GM23338 (cell line): ENCODE data around the gene MAMDC2. TPM values are rescaled to one million over a fixed set of nuclear protein-coding genes. Genes with fewer than 3 reads are reported as not detected.

Experiments used
- ATAC-seq: fragments of 200-7000 bp; cut with Tn5 transposase; 3 replicates; pipeline ENCODE4 v1.9.1; 2020
- DNase-seq: peaks from one replicate; pipeline ENCODE4 v3.0.0-alpha.2; 2015; ENCODE audit warnings: low spot score
- H2AFZ ChIP-seq: fragments of 200-600 bp; sonication (generic); 2 replicates; pipeline ENCODE4 v1.8.0; 2016; ENCODE audit warnings: antibody characterized with exemption, mild to moderate bottlenecking, moderate library complexity
- H3F3A ChIP-seq: fragments of 200-600 bp; sonication (generic); replicated peaks from 2 replicates; pipeline ENCODE4 v1.8.0; 2017; ENCODE audit warnings: antibody characterized with exemption, mixed run types, low read depth
- H3K27ac ChIP-seq: fragments of 200-600 bp; sonication (generic); 2 replicates; pipeline ENCODE4 v1.6.1; 2016; ENCODE audit warnings: low read depth
- H3K27me3 ChIP-seq: fragments of 200-600 bp; sonication (generic); 2 replicates; pipeline ENCODE4 v1.8.0; 2016; ENCODE audit warnings: mild to moderate bottlenecking, mixed run types, moderate library complexity; ENCODE audit not compliant: insufficient read depth
- H3K36me3 ChIP-seq: fragments of 200-600 bp; sonication (generic); 2 replicates; pipeline ENCODE4 v1.8.0; 2016; ENCODE audit warnings: mild to moderate bottlenecking; ENCODE audit not compliant: insufficient read depth
- H3K4me1 ChIP-seq: fragments of 200-600 bp; sonication (generic); 2 replicates; pipeline ENCODE4 v1.8.0; 2016; ENCODE audit warnings: mild to moderate bottlenecking, moderate library complexity; ENCODE audit not compliant: insufficient read depth
- H3K4me2 ChIP-seq: fragments of 200-600 bp; sonication (generic); 2 replicates; pipeline ENCODE4 v1.7.1; 2017; ENCODE audit warnings: mixed run types
- H3K4me3 ChIP-seq: fragments of 200-600 bp; sonication (generic); 2 replicates; pipeline ENCODE4 v1.6.1; 2016; ENCODE audit warnings: mixed run types
- H3K79me2 ChIP-seq: fragments of 200-600 bp; sonication (generic); replicated peaks from 2 replicates; pipeline ENCODE4 v1.8.0; 2017; ENCODE audit warnings: mild to moderate bottlenecking; ENCODE audit not compliant: insufficient read depth
- H3K9me2 ChIP-seq: fragments of 200-600 bp; sonication (generic); 2 replicates; pipeline ENCODE4 v1.8.0; 2017; ENCODE audit not compliant: insufficient read depth
- H4K20me1 ChIP-seq: fragments of 200-600 bp; sonication (generic); replicated peaks from 2 replicates; pipeline ENCODE4 v1.8.0; 2017; ENCODE audit warnings: mild to moderate bottlenecking; ENCODE audit not compliant: insufficient read depth
- H3K27ac Mint-ChIP-seq: 2 replicates; pipeline ENCODE4 v1.8.0; 2020; ENCODE audit warnings: inconsistent platforms, mild to moderate bottlenecking, moderate library complexity, mixed read lengths
- H3K27me3 Mint-ChIP-seq: 3 replicates; pipeline ENCODE4 v1.8.0; 2022; ENCODE audit warnings: low read depth, mild to moderate bottlenecking, moderate library complexity, mixed read lengths, inconsistent platforms; ENCODE audit not compliant: insufficient read depth, poor library complexity
- H3K36me3 Mint-ChIP-seq: 3 replicates; pipeline ENCODE4 v1.8.0; 2021; ENCODE audit warnings: low read depth, mild to moderate bottlenecking, inconsistent platforms, moderate library complexity, mixed read lengths
- H3K4me1 Mint-ChIP-seq: 3 replicates; pipeline ENCODE4 v1.8.0; 2020; ENCODE audit warnings: mild to moderate bottlenecking, inconsistent platforms, mixed read lengths
- H3K4me3 Mint-ChIP-seq: 3 replicates; pipeline ENCODE4 v1.8.0; 2021; ENCODE audit warnings: moderate library complexity, mild to moderate bottlenecking, inconsistent platforms, mixed read lengths
- H3K9me3 Mint-ChIP-seq: 3 replicates; pipeline ENCODE4 v1.8.0; 2020; ENCODE audit warnings: moderate library complexity, mild to moderate bottlenecking, inconsistent platforms, mixed read lengths
- CREB1 ChIP-seq: fragments of 250-450 bp; sonication (Bioruptor Pico); IDR thresholded peaks from 2 replicates; pipeline ENCODE4 v1.5.0; 2020; ENCODE audit warnings: low read depth, mild to moderate bottlenecking, moderate library complexity
- POLR2AphosphoS5 ChIP-seq: IDR thresholded peaks from 2 replicates; pipeline ENCODE4 v1.6.1; 2016; ENCODE audit warnings: antibody characterized with exemption, low read depth
- STAT1 ChIP-seq: IDR thresholded peaks from one replicate; pipeline ENCODE4 v1.6.1; 2016; ENCODE audit warnings: antibody characterized with exemption; ENCODE audit not compliant: unreplicated experiment
- polyA plus RNA-seq: library from polyadenylated mRNA; unstranded; fragments of >200 nt; fragmentation: Nextera tagmentation; extraction: Ambion mirVana; gene quantifications from 2 replicates; pipeline ENCODE4 v1.2.1, GENCODE V29; 2016
- total RNA-seq: library from RNA; depleted of rRNA; stranded (reverse); fragments of >200 nt; shearing (Covaris generic); gene quantifications from 2 replicates; pipeline ENCODE4 v1.2.3, GENCODE V29; 2014
- TF ChIP-seq, protein P1 (sequence below): IDR thresholded peaks from one replicate; pipeline ENCODE4 v1.6.1; 2018; ENCODE audit warnings: antibody characterized with exemption; ENCODE audit not compliant: unreplicated experiment
- TF ChIP-seq, protein P2 (sequence below): IDR thresholded peaks from 2 replicates; pipeline ENCODE4 v1.6.1; 2016; ENCODE audit warnings: antibody characterized with exemption

The MAMDC2 gene
- total and polyA plus RNA-seq, 2 experiments from 2014 or later: 7.7 to 19.6 TPM

DNA sequence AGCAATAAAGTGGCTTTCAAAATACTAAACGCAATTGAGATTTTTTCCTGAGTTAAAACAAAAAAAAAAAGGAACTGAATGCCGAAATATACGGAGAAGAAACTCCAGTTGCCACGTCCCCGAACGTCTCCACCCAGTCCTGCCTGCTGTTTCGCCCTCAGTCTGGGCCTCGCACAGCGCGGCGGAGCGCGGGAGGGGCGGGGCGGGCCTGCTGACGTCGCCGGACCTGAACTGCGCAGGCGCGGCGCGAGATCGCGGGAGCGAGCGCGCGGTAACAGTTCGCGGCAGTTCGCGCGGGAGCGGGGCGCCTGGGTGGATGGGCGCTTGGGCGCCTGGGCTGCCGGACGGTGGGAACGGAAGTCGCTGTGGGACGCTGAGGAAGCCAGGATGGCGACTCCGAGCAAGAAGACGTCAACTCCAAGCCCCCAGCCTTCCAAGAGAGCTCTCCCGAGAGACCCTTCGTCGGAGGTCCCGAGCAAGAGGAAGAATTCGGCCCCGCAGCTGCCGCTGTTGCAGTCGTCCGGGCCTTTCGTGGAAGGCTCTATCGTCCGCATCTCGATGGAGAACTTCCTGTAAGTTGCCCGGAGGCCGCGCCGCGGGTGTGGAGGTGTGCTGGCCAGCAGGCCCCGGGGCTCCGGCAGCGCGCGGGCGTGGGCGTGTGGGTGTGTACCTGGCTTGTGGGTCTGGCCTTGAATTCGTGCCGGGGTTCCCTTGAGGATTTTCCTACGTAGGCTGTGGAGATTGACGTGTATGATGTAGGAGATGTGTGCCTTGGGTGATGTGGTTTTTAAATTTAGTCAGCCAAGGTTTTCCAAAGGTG, 215.3 kb downstream of the MAMDC2 start, which contains the start of gene SMC5:
SMC5 (plus strand) TSS at position 287 of the 820 bp plus-strand sequence; CDS start at position 388, 101 bp downstream.
- peak; percentile 92 for ATAC-seq
- peaks cover 49% of the 10 kb centered on the region for H3K79me2 ChIP-seq
- H3K27ac ChIP-seq: peak within 1 kb of the TSS; percentile 83
- Mint-ChIP-seq H3K36me3 (peaks cover 21% of the 10 kb centered on the region), H3K4me3 (peak within 1 kb of the TSS; percentile 89), H3K4me1 (peaks cover 44% of the 10 kb centered on the region), H3K9me3 (no peaks in the 10 kb centered on the region), H3K27me3 (no peaks in the 10 kb centered on the region), H3K27ac (peak within 1 kb of the TSS; percentile 81)
- H3F3A ChIP-seq: no peaks in the 10 kb centered on the region
- peak; percentile 83 for DNase-seq
- H3K9me2 ChIP-seq: no peaks in the 10 kb centered on the region
- H3K36me3 ChIP-seq: peaks cover 6% of the 10 kb centered on the region; the same call in 1 of the 2 replicates
- peaks cover 33% of the 10 kb centered on the region for H3K4me1 ChIP-seq
- H3K4me3 ChIP-seq: peak within 1 kb of the TSS; percentile 95
- H3K27me3 ChIP-seq: no peaks in the 10 kb centered on the region
- peak within 1 kb of the TSS; percentile 90 for H3K4me2 ChIP-seq
- H2AFZ ChIP-seq: peak within 1 kb of the TSS; percentile 96
- H4K20me1 ChIP-seq: peaks cover 16% of the 10 kb centered on the region
- TF ChIP-seq, protein P1, sequence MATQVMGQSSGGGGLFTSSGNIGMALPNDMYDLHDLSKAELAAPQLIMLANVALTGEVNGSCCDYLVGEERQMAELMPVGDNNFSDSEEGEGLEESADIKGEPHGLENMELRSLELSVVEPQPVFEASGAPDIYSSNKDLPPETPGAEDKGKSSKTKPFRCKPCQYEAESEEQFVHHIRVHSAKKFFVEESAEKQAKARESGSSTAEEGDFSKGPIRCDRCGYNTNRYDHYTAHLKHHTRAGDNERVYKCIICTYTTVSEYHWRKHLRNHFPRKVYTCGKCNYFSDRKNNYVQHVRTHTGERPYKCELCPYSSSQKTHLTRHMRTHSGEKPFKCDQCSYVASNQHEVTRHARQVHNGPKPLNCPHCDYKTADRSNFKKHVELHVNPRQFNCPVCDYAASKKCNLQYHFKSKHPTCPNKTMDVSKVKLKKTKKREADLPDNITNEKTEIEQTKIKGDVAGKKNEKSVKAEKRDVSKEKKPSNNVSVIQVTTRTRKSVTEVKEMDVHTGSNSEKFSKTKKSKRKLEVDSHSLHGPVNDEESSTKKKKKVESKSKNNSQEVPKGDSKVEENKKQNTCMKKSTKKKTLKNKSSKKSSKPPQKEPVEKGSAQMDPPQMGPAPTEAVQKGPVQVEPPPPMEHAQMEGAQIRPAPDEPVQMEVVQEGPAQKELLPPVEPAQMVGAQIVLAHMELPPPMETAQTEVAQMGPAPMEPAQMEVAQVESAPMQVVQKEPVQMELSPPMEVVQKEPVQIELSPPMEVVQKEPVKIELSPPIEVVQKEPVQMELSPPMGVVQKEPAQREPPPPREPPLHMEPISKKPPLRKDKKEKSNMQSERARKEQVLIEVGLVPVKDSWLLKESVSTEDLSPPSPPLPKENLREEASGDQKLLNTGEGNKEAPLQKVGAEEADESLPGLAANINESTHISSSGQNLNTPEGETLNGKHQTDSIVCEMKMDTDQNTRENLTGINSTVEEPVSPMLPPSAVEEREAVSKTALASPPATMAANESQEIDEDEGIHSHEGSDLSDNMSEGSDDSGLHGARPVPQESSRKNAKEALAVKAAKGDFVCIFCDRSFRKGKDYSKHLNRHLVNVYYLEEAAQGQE: no peak
- TF ChIP-seq, protein P2, sequence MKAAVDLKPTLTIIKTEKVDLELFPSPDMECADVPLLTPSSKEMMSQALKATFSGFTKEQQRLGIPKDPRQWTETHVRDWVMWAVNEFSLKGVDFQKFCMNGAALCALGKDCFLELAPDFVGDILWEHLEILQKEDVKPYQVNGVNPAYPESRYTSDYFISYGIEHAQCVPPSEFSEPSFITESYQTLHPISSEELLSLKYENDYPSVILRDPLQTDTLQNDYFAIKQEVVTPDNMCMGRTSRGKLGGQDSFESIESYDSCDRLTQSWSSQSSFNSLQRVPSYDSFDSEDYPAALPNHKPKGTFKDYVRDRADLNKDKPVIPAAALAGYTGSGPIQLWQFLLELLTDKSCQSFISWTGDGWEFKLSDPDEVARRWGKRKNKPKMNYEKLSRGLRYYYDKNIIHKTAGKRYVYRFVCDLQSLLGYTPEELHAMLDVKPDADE: peak; percentile 12; the same call in 1 of the 2 replicates
- TF ChIP-seq POLR2AphosphoS5 (peak; percentile 97), CREB1 (peak; percentile 78)

DNA sequence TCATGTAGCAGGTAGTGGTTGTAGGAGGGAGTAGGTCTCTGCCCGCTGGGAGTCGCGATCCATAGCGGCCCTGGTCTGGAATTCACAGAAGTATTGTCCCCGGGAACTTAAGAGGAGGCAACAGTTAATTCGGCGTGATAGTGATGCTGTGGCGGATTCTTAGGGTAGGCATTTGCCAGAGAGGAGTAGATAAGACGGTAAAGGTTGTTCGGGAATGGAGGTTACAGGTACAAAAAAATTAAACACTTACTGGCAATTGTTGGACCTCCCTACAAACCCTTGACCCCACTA, 215.8 kb downstream of the MAMDC2 start:
- Histone ChIP-seq H3K4me1 (peaks cover 33% of the 10 kb centered on the region), H3K4me2 (peak overlapping the region; percentile 90), H4K20me1 (peaks cover 16% of the 10 kb centered on the region), H3K36me3 (peaks cover 11% of the 10 kb centered on the region), H3F3A (no peaks in the 10 kb centered on the region), H3K9me2 (no peaks in the 10 kb centered on the region), H3K27me3 (no peaks in the 10 kb centered on the region), H3K4me3 (peak overlapping the region; percentile 95), H2AFZ (peak overlapping the region; percentile 77), H3K79me2 (peaks cover 54% of the 10 kb centered on the region), H3K27ac (peak overlapping the region; percentile 71; the same call in 1 of the 2 replicates)
- peak overlapping the region; percentile 68 for H3K27ac Mint-ChIP-seq
- no peaks in the 10 kb centered on the region for H3K9me3 Mint-ChIP-seq
- ATAC-seq (peak; percentile 25), DNase-seq (peak; percentile 61)
- no peaks in the 10 kb centered on the region for H3K27me3 Mint-ChIP-seq
- peaks cover 25% of the 10 kb centered on the region for H3K36me3 Mint-ChIP-seq
- H3K4me1 Mint-ChIP-seq: peaks cover 44% of the 10 kb centered on the region
- H3K4me3 Mint-ChIP-seq: peak overlapping the region; percentile 89
- no peak for TF ChIP-seq STAT1
- TF ChIP-seq, protein P1: no peak
